GM12864 (cell line): ENCODE results near the gene CD7.

Experiments
- DNase-seq: peaks from one replicate; pipeline ENCODE4 v3.0.0-alpha.2; 2011; ENCODE audit warnings: low read depth
- H3K4me3 ChIP-seq: 2 replicates; pipeline ENCODE4 v1.5.1; 2011; ENCODE audit warnings: mild to moderate bottlenecking, low read depth, low read length, control low read depth
- CTCF ChIP-seq: IDR thresholded peaks from 2 replicates; pipeline ENCODE4 v1.5.1; 2011; ENCODE audit warnings: low read depth, mild to moderate bottlenecking, moderate library complexity, low read length, control low read depth, inconsistent platforms; ENCODE audit errors: missing control alignments

Gene CD7

DNA sequence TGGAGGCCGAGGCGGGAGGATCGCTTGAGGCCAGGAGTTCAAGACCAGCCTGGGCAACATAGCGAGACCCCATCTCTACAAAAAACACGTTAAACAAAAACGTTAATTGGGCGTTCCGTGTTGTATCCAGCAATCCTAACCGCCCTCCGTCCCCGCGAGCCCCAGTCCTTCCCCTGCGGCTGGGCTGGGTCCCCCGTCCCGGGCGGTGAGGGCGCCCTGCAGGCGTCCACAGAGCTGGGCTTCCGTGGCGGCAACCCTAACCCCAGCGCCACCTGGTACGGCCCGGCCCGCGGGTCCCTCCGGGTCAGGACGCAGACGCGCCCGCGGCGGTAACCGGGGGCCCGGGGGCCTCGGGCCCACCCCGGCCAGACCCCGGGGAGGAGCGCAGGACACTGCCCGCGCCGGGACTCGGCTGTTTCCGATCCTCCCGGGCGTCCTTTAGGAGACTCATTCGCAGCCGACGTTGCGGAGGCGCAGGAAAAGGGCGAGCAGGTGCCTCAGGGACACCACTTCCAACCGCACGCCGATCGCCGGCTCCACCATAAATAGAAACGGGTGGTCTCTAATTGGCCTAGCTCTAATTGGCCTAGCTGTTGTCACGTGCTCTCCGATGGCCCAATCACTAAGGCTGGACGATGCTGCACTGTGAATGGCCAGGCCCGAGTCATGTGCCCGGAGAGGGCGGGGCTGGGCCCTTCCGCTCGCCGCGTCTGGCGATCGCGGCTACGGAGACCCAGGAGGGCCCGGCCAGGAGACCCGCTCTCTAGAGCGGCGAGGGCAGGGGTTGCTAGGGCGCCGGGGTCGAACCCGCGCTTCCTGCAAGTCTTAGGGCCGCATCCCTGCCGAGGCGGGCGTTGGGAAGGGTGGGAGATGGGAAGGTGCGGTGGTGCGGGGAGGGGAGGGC is 24.9 kb downstream of the CD7 start:
- TF ChIP-seq CTCF, result no peak
- DNase-seq, result peak; percentile 96
- peak overlapping the region; percentile 73 for H3K4me3 ChIP-seq

- DNase-seq, result no peak
- no peak for TF ChIP-seq CTCF
These were observed 25.7 kb downstream of the CD7 start for GRCh38 chr17:82291582-82292250.

DNA sequence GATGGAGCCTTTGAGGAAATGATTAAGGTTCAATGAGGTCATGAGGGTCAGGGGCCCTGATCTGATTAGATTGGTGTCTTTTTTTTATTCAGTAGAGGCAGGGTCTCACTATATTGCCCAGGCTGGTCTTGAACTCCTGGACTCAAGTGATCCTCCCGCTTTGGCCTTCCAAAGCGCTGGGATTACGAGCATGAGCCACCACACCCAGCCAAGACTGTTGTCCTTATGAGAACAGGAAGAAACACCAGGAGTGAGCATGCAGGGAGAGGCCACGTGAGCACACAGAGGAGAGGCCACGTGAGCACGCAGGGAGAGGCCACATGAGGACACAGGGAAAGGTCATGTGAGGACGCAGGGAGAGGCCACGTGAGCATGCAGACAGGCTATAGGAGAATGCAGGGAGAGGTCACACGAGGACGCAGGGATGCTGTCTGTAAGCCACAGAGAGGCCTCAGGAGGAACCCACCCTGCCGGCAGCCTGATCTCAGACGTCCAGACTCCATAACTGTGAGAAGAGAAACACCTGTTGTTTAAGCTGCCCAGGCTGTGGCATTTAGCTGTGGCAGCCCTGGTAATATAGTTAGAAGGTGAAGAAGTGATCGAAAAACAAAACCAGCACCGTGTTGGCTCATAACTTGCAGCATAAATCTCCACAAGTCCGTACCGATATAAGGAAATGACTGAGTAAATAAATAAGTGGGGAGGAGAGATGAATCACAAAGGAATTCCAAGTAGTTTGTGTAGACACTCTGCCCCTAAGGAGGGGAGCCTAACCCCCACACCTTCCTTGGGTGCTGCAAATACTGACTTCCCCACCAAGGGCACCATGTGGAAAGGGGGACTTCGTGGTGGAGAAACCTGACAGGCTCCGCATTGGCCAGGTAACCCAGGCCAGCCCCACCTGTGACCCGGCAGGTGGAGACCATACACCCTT is 29.3 kb downstream of the CD7 start:
- TF ChIP-seq CTCF, result no peak

More at GRCh38 chr17:82291582-82292250, 25.7 kb downstream of the CD7 start:
- H3K4me3 ChIP-seq, result peak overlapping the region; percentile 73

DNA sequence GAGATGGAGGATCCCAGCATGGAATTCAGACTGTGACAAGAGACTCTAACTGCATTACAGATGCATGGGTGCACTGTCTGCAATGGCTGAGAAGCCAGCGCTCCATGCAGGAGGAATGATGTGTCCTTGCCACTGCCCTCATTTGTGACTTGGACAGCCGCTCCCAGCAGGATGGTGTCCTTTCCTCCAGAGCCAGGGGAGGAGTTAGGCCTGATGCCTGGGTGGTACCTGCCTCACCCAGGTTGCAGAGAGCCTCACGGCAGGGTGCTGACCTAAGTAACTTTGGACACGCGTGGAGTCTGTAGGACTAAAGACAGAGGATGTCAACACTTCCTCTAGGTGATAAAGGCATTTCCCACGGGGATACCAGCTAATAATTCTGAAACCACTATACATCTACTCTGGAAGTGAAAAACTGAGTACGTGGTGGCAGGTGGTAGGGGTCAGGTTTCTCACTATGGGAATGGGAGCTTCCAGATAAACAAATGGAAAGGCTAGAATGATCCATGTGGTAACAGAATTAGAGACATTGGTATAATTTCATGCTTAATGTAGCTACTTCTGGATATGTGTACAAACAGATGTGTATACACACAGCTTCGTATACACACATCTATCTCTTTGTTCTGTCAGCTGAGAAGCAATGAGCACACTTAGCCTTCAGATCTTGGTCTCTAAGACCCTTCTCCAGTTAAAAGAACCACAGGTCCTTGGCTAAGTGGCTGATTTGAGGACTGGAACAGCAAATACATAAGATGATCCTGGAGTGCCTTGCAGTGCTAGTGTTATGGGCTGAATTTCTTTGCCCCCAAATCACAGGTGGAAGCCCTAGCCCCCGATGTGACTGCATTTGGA is 30.2 kb downstream of the CD7 start:
- no peak overlapping the region for H3K4me3 ChIP-seq
- TF ChIP-seq CTCF, result no peak
- DNase-seq, result no peak

More for the DNA sequence above, 29.3 kb downstream of the CD7 start:
- DNase-seq, result no peak
- no peak overlapping the region for H3K4me3 ChIP-seq

GRCh38 chr17:82285141-82285540 is 32.3 kb downstream of the CD7 start:
- no peak overlapping the region for H3K4me3 ChIP-seq
- no peak for DNase-seq
- TF ChIP-seq CTCF, result no peak
